IMR-90 (cell line): ENCODE results near the gene SF3B3. TPM values are rescaled to one million over a fixed set of nuclear protein-coding genes. Genes with fewer than 3 reads are reported as not detected.

Experiments used
- ATAC-seq: fragments of 200-7000 bp; cut with Tn5 transposase; 2 replicates; pipeline ENCODE4 v1.9.1; 2020; ENCODE audit warnings: low read depth, mild to moderate bottlenecking, moderate library complexity
- BruUV-seq: library from RNA; stranded (reverse); fragments of 400-500 nt; replicated peaks from 2 replicates; lab custom pipeline; 2021; lab: Mats Ljungman, UMichigan
- CTCF ChIA-PET: fragments of 300-600 bp; formaldehyde crosslinking; extraction: SDS; loops from one replicate; lab custom pipeline; 2021; ENCODE audit warnings: antibody characterized with exemption; lab: Yijun Ruan, JAX
- POLR2A ChIA-PET: fragments of 300-600 bp; sonication (Branson Sonifier 250); formaldehyde crosslinking; loops from one replicate; lab custom pipeline; 2022; ENCODE audit warnings: antibody characterized with exemption; ENCODE audit not compliant: unreplicated experiment; lab: Charles Lee
- DNase-seq: peaks from one replicate; pipeline ENCODE4 v3.0.0; 2013
- H2AFZ ChIP-seq: replicated peaks from 2 replicates; pipeline ENCODE3; 2013; ENCODE audit warnings: low read length, mild to moderate bottlenecking; ENCODE audit not compliant: poor library complexity
- H2AK5ac ChIP-seq: 2 replicates; pipeline ENCODE4 v1.6.1; 2013; ENCODE audit warnings: low read depth, low read length, inconsistent platforms
- H2AK9ac ChIP-seq: replicated peaks from 2 replicates; pipeline ENCODE3; 2013; ENCODE audit warnings: mild to moderate bottlenecking, low read depth, low read length, moderate library complexity; ENCODE audit not compliant: poor library complexity
- H2BK120ac ChIP-seq: 2 replicates; pipeline ENCODE4 v1.6.1; 2013; ENCODE audit warnings: low read depth, low read length, inconsistent platforms
- H2BK15ac ChIP-seq: 3 replicates; pipeline ENCODE4 v1.6.1; 2013; ENCODE audit warnings: low read depth, low read length, inconsistent platforms
- H2BK20ac ChIP-seq: 2 replicates; pipeline ENCODE4 v1.6.1; 2013; ENCODE audit warnings: low read depth, mild to moderate bottlenecking, inconsistent platforms, low read length, moderate library complexity
- H2BK5ac ChIP-seq: 2 replicates; pipeline ENCODE4 v1.6.1; 2013; ENCODE audit warnings: mild to moderate bottlenecking, low read depth, low read length, inconsistent platforms; ENCODE audit not compliant: poor library complexity, severe bottlenecking
- H3K14ac ChIP-seq: replicated peaks from 2 replicates; pipeline ENCODE4 v1.6.1; 2013; ENCODE audit warnings: low read depth, low read length, inconsistent platforms
- H3K18ac ChIP-seq: 2 replicates; pipeline ENCODE4 v1.6.1; 2013; ENCODE audit warnings: low read depth, low read length, control low read depth
- H3K23ac ChIP-seq: 2 replicates; pipeline ENCODE4 v1.6.1; 2013; ENCODE audit warnings: low read depth, low read length, inconsistent platforms
- H3K27ac ChIP-seq: 2 replicates; pipeline ENCODE4 v1.5.1; 2013; ENCODE audit warnings: mild to moderate bottlenecking, control low read depth, low read length; ENCODE audit not compliant: insufficient read depth
- H3K27me3 ChIP-seq: 2 replicates; pipeline ENCODE4 v1.6.1; 2013; ENCODE audit warnings: low read length; ENCODE audit not compliant: control insufficient read depth, insufficient read depth
- H3K36me3 ChIP-seq: 2 replicates; pipeline ENCODE4 v1.6.1; 2013; ENCODE audit warnings: low read length, mixed read lengths; ENCODE audit not compliant: control insufficient read depth, insufficient read depth
- H3K4ac ChIP-seq: 2 replicates; pipeline ENCODE4 v1.6.1; 2013; ENCODE audit warnings: low read depth, low read length, inconsistent platforms
- H3K4me1 ChIP-seq: 2 replicates; pipeline ENCODE4 v1.6.1; 2013; ENCODE audit warnings: low read length, mixed read lengths; ENCODE audit not compliant: control insufficient read depth, insufficient read depth
- H3K4me2 ChIP-seq: 2 replicates; pipeline ENCODE4 v1.6.1; 2013; ENCODE audit warnings: low read depth, mild to moderate bottlenecking, control low read depth, low read length, moderate library complexity
- H3K4me3 ChIP-seq: 2 replicates; pipeline ENCODE4 v1.5.1; 2013; ENCODE audit warnings: low read depth, mild to moderate bottlenecking, control low read depth, low read length, moderate library complexity; ENCODE audit not compliant: insufficient read depth
- H3K56ac ChIP-seq: 2 replicates; pipeline ENCODE4 v1.6.1; 2013; ENCODE audit warnings: low read length, inconsistent platforms; ENCODE audit not compliant: insufficient read depth; ENCODE audit errors: extremely low read depth
- H3K79me1 ChIP-seq, 2 experiments: 2 replicates each; pipeline ENCODE4 v1.6.1; 2013; ENCODE audit warnings: low read length in 2 of 2, inconsistent platforms in 1 of 2, low read depth in 1 of 2
- H3K9ac ChIP-seq: 2 replicates; pipeline ENCODE4 v1.6.1; 2013; ENCODE audit warnings: low read depth, low read length, control low read depth
- H3K9me1 ChIP-seq: 2 replicates; pipeline ENCODE4 v1.6.1; 2013; ENCODE audit warnings: low read length, inconsistent platforms; ENCODE audit not compliant: insufficient read depth
- H3K9me3 ChIP-seq: 2 replicates; pipeline ENCODE4 v1.6.1; 2013; ENCODE audit warnings: low read length; ENCODE audit not compliant: control insufficient read depth, insufficient read depth
- H4K20me1 ChIP-seq: 2 replicates; pipeline ENCODE4 v1.6.1; 2013; ENCODE audit warnings: low read length, inconsistent platforms; ENCODE audit not compliant: insufficient read depth
- H4K5ac ChIP-seq: 2 replicates; pipeline ENCODE4 v1.6.1; 2013; ENCODE audit warnings: mild to moderate bottlenecking, low read depth, low read length, control low read depth
- H4K8ac ChIP-seq, 2 experiments: 2 replicates each; pipeline ENCODE4 v1.6.1; 2013; ENCODE audit warnings: low read depth in 2 of 2, low read length in 2 of 2, control low read depth in 1 of 2, inconsistent platforms in 1 of 2
- H4K91ac ChIP-seq: 2 replicates; pipeline ENCODE4 v1.6.1; 2013; ENCODE audit warnings: low read depth, low read length, inconsistent platforms; ENCODE audit not compliant: insufficient read depth
- BHLHE40 ChIP-seq: fragments of 150-350 bp; IDR thresholded peaks from 2 replicates; pipeline ENCODE4 v1.6.1; 2016; ENCODE audit warnings: mild to moderate bottlenecking, low read depth, low read length
- CEBPB ChIP-seq: IDR thresholded peaks from 2 replicates; pipeline ENCODE4 v1.6.1; 2012; ENCODE audit warnings: low read depth, low read length, improper control_type of control experiment
- CHD1 ChIP-seq: IDR thresholded peaks from 2 replicates; pipeline ENCODE4 v1.6.1; 2012; ENCODE audit warnings: low read depth, low read length, improper control_type of control experiment
- FOS ChIP-seq: fragments of 150-350 bp; IDR thresholded peaks from 2 replicates; pipeline ENCODE4 v1.6.1; 2016; ENCODE audit warnings: low read depth, low read length
- MAFK ChIP-seq: IDR thresholded peaks from 2 replicates; pipeline ENCODE4 v1.6.1; 2012; ENCODE audit warnings: low read depth, low read length, improper control_type of control experiment
- MAZ ChIP-seq: IDR thresholded peaks from 2 replicates; pipeline ENCODE4 v1.6.1; 2012; ENCODE audit warnings: low read depth, mild to moderate bottlenecking, low read length, improper control_type of control experiment, moderate library complexity, borderline replicate concordance
- MXI1 ChIP-seq: IDR thresholded peaks from 2 replicates; pipeline ENCODE4 v1.6.1; 2012; ENCODE audit warnings: low read depth, mild to moderate bottlenecking, low read length, moderate library complexity, borderline replicate concordance
- NFE2L2 ChIP-seq: fragments of 150-350 bp; IDR thresholded peaks from 2 replicates; pipeline ENCODE4 v1.6.1; 2016; ENCODE audit warnings: low read depth, mild to moderate bottlenecking, low read length
- POLR2A ChIP-seq: IDR thresholded peaks from 2 replicates; pipeline ENCODE4 v1.6.1; 2012; ENCODE audit warnings: mild to moderate bottlenecking, low read depth, low read length
- RAD21 ChIP-seq: IDR thresholded peaks from 2 replicates; pipeline ENCODE4 v1.6.1; 2012; ENCODE audit warnings: low read length, improper control_type of control experiment
- RCOR1 ChIP-seq: IDR thresholded peaks from 2 replicates; pipeline ENCODE4 v1.6.1; 2012; ENCODE audit warnings: mild to moderate bottlenecking, low read length, improper control_type of control experiment; ENCODE audit not compliant: insufficient replicate concordance
- RFX5 ChIP-seq: IDR thresholded peaks from 2 replicates; pipeline ENCODE4 v1.8.0; 2012; ENCODE audit warnings: low read depth, mild to moderate bottlenecking, low read length, moderate library complexity
- SMC3 ChIP-seq: fragments of 150-350 bp; IDR thresholded peaks from 2 replicates; pipeline ENCODE4 v1.6.1; 2016; ENCODE audit warnings: low read depth, mild to moderate bottlenecking, antibody characterized with exemption, low read length, moderate library complexity
- WGBS, 2 experiments: methylation state at CpG; one replicate each; pipeline versions ENCODE4 v1.1.5 to v1.1.7; 2013; ENCODE audit warnings: missing lambda C conversion rate in 2 of 2; ENCODE audit not compliant: insufficient read length in 1 of 2; ENCODE audit errors: extremely low coverage in 2 of 2; 5-methylcytosine and 5-hydroxymethylcytosine counted together
- dilution Hi-C: fragments of 300-500 bp; cut with HindIII; formaldehyde crosslinking; loops from one replicate; pipeline ENCODE4 v1.14.3; 2018; ENCODE audit warnings: low sequenced_read_pairs; ENCODE audit not compliant: unreplicated experiment
- in situ Hi-C: fragments of 300-500 bp; cut with MboI; formaldehyde crosslinking; loops from 3 replicates; pipeline ENCODE4 v1.14.3; 2019; ENCODE audit warnings: low sequenced_read_pairs, inconsistent platforms, mixed read lengths
- intact Hi-C: fragments of 100-400 bp; cut with micrococcal nuclease; formaldehyde crosslinking; loops from 2 replicates; pipeline ENCODE4 v1.10.0; 2022
- polyA plus RNA-seq, 3 experiments: library from polyadenylated mRNA; depleted of rRNA; stranded (reverse); fragments of >200 nt; gene quantifications; 2 replicates each; pipeline ENCODE4 v1.2.3, GENCODE V29; 2012; ENCODE audit warnings: low replicate concordance in 1 of 3
- total RNA-seq: library from RNA; depleted of rRNA; stranded (reverse); fragments of >200 nt; gene quantifications from 2 replicates; pipeline ENCODE4 v1.2.3, GENCODE V29; 2012
- TF ChIP-seq, protein P1 (sequence below): fragments of 150-350 bp; IDR thresholded peaks from 2 replicates; pipeline ENCODE4 v1.6.1; 2016; ENCODE audit warnings: low read depth, mild to moderate bottlenecking, low read length, moderate library complexity, borderline replicate concordance
- TF ChIP-seq, protein P2 (sequence below): fragments of 150-350 bp; IDR thresholded peaks from 2 replicates; pipeline ENCODE4 v1.6.1; 2017; ENCODE audit warnings: mild to moderate bottlenecking, antibody characterized with exemption, low read length, low read depth
- TF ChIP-seq, protein P3 (sequence below): conservative IDR thresholded peaks from 2 replicates; pipeline ENCODE4 v1.5.1; 2012; ENCODE audit warnings: mild to moderate bottlenecking, low read depth, low read length, improper control_type of control experiment

Gene SF3B3
- total and polyA plus RNA-seq, 2 of the 4 experiments (the other 2 are of a cell fraction) = 97.9 to 134 TPM

DNA sequence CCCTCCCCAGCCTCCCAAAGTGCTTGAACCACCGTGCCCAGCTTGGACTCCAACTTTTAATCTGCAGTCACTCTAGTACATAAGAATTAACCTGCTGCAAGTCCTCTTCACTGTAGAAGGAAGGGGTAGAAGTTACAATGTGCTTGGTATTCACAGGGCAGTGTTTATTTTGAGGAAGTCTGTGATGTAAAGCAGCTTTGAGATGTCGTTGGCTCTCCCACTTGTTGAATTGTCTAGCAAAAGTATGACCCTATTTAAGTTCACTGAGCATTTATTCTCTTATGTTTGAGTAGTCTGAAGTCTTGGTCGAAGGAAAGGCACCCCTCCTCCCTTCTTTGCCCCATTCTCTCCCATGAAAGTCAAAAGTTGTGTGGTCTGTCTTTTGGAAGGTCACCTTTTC is 28.2 kb downstream of the SF3B3 start:
- peak overlapping the region; percentile 72; the same call in 1 of the 2 replicates for H2BK20ac ChIP-seq
- no TSS peak for BruUV-seq
- H3K27me3 ChIP-seq = no peaks in the 10 kb centered on the region
- no peak overlapping the region for H3K56ac ChIP-seq
- ChIA-PET CTCF (interaction anchor here (1.0 to 1.5 kb wide), 2 partner anchors 13 to 84 kb away, joined by 4 to 5 read pairs; no protein-coding TSS in a partner anchor), POLR2A (no interaction called here)
- dilution Hi-C loops = no loop called here
- no peak overlapping the region for H2BK15ac ChIP-seq
- peaks cover 57% of the 10 kb centered on the region for H4K20me1 ChIP-seq
- H3K18ac ChIP-seq = peak overlapping the region; percentile 94
- peaks cover 53% of the 10 kb centered on the region for H3K36me3 ChIP-seq
- ATAC-seq (peak; percentile 16; the same call in 1 of the 2 replicates), DNase-seq (peak; percentile 55)
- peak overlapping the region; percentile 70 for H4K5ac ChIP-seq
- peak overlapping the region; percentile 85 for H3K4ac ChIP-seq
- H2AK9ac ChIP-seq = no peak overlapping the region
- in situ Hi-C loops = no loop called here
- WGBS, 2 experiments = no CpG with 5 or more reads among the region's 3 CpGs
- peaks cover 45 to 82% of the 10 kb centered on the region in 2 experiments for H3K79me1 ChIP-seq
- H3K4me2 ChIP-seq = peak overlapping the region; percentile 62; the same call in 1 of the 2 replicates
- peak overlapping the region in 1 of 2 experiments; percentile 49; a peak in 1 of 4 replicates for H4K8ac ChIP-seq
- H3K9me3 ChIP-seq = no peaks in the 10 kb centered on the region
- peaks cover 27% of the 10 kb centered on the region for H3K4me1 ChIP-seq
- no peak overlapping the region for H3K9ac ChIP-seq
- no peak overlapping the region for H2AFZ ChIP-seq
- peak overlapping the region; percentile 77; the same call in 1 of the 2 replicates for H3K27ac ChIP-seq
- peaks cover 40% of the 10 kb centered on the region for H3K9me1 ChIP-seq
- peak overlapping the region; percentile 45; the same call in 1 of the 2 replicates for H4K91ac ChIP-seq
- peak overlapping the region; percentile 74 for H2BK5ac ChIP-seq
- H2AK5ac ChIP-seq = peak overlapping the region; percentile 47; the same call in 1 of the 2 replicates
- TF ChIP-seq, protein P1, sequence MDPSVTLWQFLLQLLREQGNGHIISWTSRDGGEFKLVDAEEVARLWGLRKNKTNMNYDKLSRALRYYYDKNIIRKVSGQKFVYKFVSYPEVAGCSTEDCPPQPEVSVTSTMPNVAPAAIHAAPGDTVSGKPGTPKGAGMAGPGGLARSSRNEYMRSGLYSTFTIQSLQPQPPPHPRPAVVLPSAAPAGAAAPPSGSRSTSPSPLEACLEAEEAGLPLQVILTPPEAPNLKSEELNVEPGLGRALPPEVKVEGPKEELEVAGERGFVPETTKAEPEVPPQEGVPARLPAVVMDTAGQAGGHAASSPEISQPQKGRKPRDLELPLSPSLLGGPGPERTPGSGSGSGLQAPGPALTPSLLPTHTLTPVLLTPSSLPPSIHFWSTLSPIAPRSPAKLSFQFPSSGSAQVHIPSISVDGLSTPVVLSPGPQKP = no peak
- TF ChIP-seq RCOR1 (no peak), FOS (no peak), RFX5 (no peak), BHLHE40 (no peak), MXI1 (no peak), MAZ (no peak), NFE2L2 (no peak), CEBPB (no peak), CHD1 (no peak), MAFK (no peak), SMC3 (no peak), RAD21 (no peak), POLR2A (no peak)
- TF ChIP-seq, protein P2, sequence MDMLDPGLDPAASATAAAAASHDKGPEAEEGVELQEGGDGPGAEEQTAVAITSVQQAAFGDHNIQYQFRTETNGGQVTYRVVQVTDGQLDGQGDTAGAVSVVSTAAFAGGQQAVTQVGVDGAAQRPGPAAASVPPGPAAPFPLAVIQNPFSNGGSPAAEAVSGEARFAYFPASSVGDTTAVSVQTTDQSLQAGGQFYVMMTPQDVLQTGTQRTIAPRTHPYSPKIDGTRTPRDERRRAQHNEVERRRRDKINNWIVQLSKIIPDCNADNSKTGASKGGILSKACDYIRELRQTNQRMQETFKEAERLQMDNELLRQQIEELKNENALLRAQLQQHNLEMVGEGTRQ = no peak
- TF ChIP-seq, protein P3, sequence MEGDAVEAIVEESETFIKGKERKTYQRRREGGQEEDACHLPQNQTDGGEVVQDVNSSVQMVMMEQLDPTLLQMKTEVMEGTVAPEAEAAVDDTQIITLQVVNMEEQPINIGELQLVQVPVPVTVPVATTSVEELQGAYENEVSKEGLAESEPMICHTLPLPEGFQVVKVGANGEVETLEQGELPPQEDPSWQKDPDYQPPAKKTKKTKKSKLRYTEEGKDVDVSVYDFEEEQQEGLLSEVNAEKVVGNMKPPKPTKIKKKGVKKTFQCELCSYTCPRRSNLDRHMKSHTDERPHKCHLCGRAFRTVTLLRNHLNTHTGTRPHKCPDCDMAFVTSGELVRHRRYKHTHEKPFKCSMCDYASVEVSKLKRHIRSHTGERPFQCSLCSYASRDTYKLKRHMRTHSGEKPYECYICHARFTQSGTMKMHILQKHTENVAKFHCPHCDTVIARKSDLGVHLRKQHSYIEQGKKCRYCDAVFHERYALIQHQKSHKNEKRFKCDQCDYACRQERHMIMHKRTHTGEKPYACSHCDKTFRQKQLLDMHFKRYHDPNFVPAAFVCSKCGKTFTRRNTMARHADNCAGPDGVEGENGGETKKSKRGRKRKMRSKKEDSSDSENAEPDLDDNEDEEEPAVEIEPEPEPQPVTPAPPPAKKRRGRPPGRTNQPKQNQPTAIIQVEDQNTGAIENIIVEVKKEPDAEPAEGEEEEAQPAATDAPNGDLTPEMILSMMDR = no peak
- peak overlapping the region; percentile 84 for H2BK120ac ChIP-seq
- peak overlapping the region; percentile 69 for H3K14ac ChIP-seq
- intact Hi-C loops = loop anchor here (2.0 to 10.0 kb wide), 2 partner anchors 101 to 223 kb away; no protein-coding TSS in a partner anchor
- H3K23ac ChIP-seq = peak overlapping the region; percentile 94; the same call in 1 of the 2 replicates
- no peak overlapping the region for H3K4me3 ChIP-seq
